ENCODE data around the gene U2AF1L4.

GRCh38 chr19:35736913-35737886 lies 8.0 kb downstream of the U2AF1L4 start:
- no peak for TF ChIP-seq CTCF (IDR thresholded peaks at IDR 0.05)
- TF ChIP-seq EZH2phosphoT487 (IDR thresholded peaks at IDR 0.05): no peak
- TF ChIP-seq EZH2 (IDR thresholded peaks at IDR 0.05): no peak
